T-cell (primary cell): ENCODE data around the gene TADA1. TPM values are rescaled to one million over a fixed set of nuclear protein-coding genes. Genes with fewer than 3 reads are reported as not detected.

ENCODE experiments used
- ATAC-seq, 4 experiments: fragments of 200-7000 bp in 3 of 4; fragments of 150-1000 bp in 1 of 4; cut with Tn5 transposase; replicated peaks in 1 of 4; 1 replicate in 3 of 4; 2 replicates in 1 of 4; pipeline ENCODE4 v1.10.0; 2021; ENCODE audit warnings: moderate library complexity in 3 of 4, mild to moderate bottlenecking in 2 of 4, moderate number of reproducible peaks in 1 of 4
- CTCF ChIA-PET, 2 donors: fragments of 300-600 bp; sonication (Branson Sonifier 250); formaldehyde crosslinking; loops; one replicate each; lab custom pipeline; 2022; ENCODE audit warnings: antibody characterized with exemption in 2 of 2; lab: Charles Lee
- POLR2A ChIA-PET, 2 donors: fragments of 300-600 bp; sonication (Branson Sonifier 250); formaldehyde crosslinking; loops; one replicate each; lab custom pipeline; 2022; ENCODE audit warnings: antibody characterized with exemption in 2 of 2; lab: Charles Lee
- DNase-seq, 35 experiments: peaks; one replicate each; pipeline versions ENCODE4 v3.0.0 to v3.0.0-alpha.2; 2013 to 2023
- H3K27ac ChIP-seq: one replicate; pipeline ENCODE4 v1.5.1; 2013; ENCODE audit warnings: low read length
- H3K27me3 ChIP-seq, 2 experiments: replicated peaks in 1 of 2; 1 replicate in 1 of 2; 2 replicates in 1 of 2; pipeline versions ENCODE4 v1.6.1 to v1.7.0; 2013; ENCODE audit warnings: low read length in 1 of 2, mixed read lengths in 1 of 2; ENCODE audit not compliant: control insufficient read depth in 2 of 2, insufficient read depth in 2 of 2; ENCODE audit errors: extremely low read depth in 1 of 2
- H3K36me3 ChIP-seq, 2 donors: 1 replicate in 1 of 2; 2 replicates in 1 of 2; pipeline versions ENCODE4 v1.6.1 to v1.7.0; 2013; ENCODE audit warnings: low read length in 1 of 2; ENCODE audit not compliant: control insufficient read depth in 2 of 2, insufficient read depth in 1 of 2; ENCODE audit errors: extremely low read depth in 1 of 2
- H3K4me1 ChIP-seq, 2 experiments: 1 replicate in 1 of 2; 2 replicates in 1 of 2; pipeline versions ENCODE4 v1.6.1 to v1.7.0; 2013; ENCODE audit warnings: low read length in 2 of 2, mixed read lengths in 1 of 2; ENCODE audit not compliant: insufficient read depth in 2 of 2, control insufficient read depth in 1 of 2; ENCODE audit errors: extremely low read depth in 1 of 2
- H3K4me3 ChIP-seq, 2 donors: 1 replicate in 1 of 2; 2 replicates in 1 of 2; pipeline versions ENCODE4 v1.5.1 to v1.7.0; 2013; ENCODE audit warnings: mild to moderate bottlenecking in 2 of 2, low read length in 1 of 2, moderate library complexity in 1 of 2; ENCODE audit not compliant: control insufficient read depth in 1 of 2; ENCODE audit errors: extremely low read depth in 1 of 2
- H3K9me3 ChIP-seq: 2 replicates; pipeline ENCODE4 v1.7.0; 2013
- H3K27ac Mint-ChIP-seq, 2 donors: one replicate each; pipeline ENCODE4 v1.8.0; 2020 to 2021; ENCODE audit warnings: mild to moderate bottlenecking in 2 of 2, mixed read lengths in 2 of 2
- H3K27me3 Mint-ChIP-seq, 2 donors: one replicate each; pipeline ENCODE4 v1.8.0; 2021 to 2022; ENCODE audit warnings: mixed read lengths in 2 of 2
- H3K36me3 Mint-ChIP-seq: one replicate; pipeline ENCODE4 v1.8.0; 2021; ENCODE audit warnings: mixed read lengths
- H3K4me1 Mint-ChIP-seq, 3 donors: one replicate each; pipeline ENCODE4 v1.8.0; 2020 to 2022; ENCODE audit warnings: mixed read lengths in 3 of 3, mild to moderate bottlenecking in 1 of 3
- H3K4me3 Mint-ChIP-seq, 3 donors: one replicate each; pipeline ENCODE4 v1.8.0; 2020 to 2022; ENCODE audit warnings: mild to moderate bottlenecking in 3 of 3, mixed read lengths in 3 of 3, moderate library complexity in 3 of 3
- H3K9me3 Mint-ChIP-seq, 3 donors: one replicate each; pipeline ENCODE4 v1.8.0; 2020 to 2022; ENCODE audit warnings: mixed read lengths in 3 of 3
- WGBS: methylation state at CpG from one replicate; pipeline ENCODE4 v1.1.5; 2013; ENCODE audit warnings: missing lambda C conversion rate; ENCODE audit not compliant: insufficient coverage; 5-methylcytosine and 5-hydroxymethylcytosine counted together
- total RNA-seq, 35 experiments: library from RNA in 6 of 35; stranded (reverse) in 6 of 35; fragments of 120-200 nt in 1 of 35; gene quantifications; one replicate each; pipeline versions ENCODE4 v1.2.1 to v1.2.4 and lab custom pipeline; 2013 to 2026

The TADA1 gene
- total RNA-seq, 5 donors from 2014 or later (not counting 1 experiment from before 2014, with no cell fraction given) = 11.1 to 14.6 (median 12.8) TPM

- Histone ChIP-seq H3K36me3 (no peaks in the 10 kb centered on the region), H3K27me3 (peaks cover 0 to 5% of the 10 kb centered on the region in 2 experiments), H3K9me3 (no peaks in the 10 kb centered on the region), H3K4me3 (no peak overlapping the region), H3K27ac (no peak overlapping the region), H3K4me1 (no peaks in the 10 kb centered on the region)
- DNase-seq = no peak
- no peak overlapping the region for H3K4me3 Mint-ChIP-seq
- no peaks in the 10 kb centered on the region for H3K4me1 Mint-ChIP-seq
- ChIA-PET CTCF (interaction anchor here (0.9 to 1.0 kb wide), 2 partner anchors 8 to 156 kb away, joined by 3 read pairs; no protein-coding TSS in a partner anchor), POLR2A (no interaction called here)
- no peak overlapping the region for H3K27ac Mint-ChIP-seq
- H3K27me3 Mint-ChIP-seq = peaks cover 0 to 4% of the 10 kb centered on the region in 2 donors
- H3K9me3 Mint-ChIP-seq = peaks cover 0 to 9% (median 8%) of the 10 kb centered on the region in 3 donors
- ATAC-seq = no peak
- peaks cover 4% of the 10 kb centered on the region for H3K36me3 Mint-ChIP-seq
- no CpG with 5 or more reads among the region's 1 CpG for WGBS
Measured at GRCh38 chr1:166902279-166902678, 26.2 kb upstream of the TADA1 start.

- Histone ChIP-seq H3K27me3 (peaks cover 0 to 3% of the 10 kb centered on the region in 2 experiments), H3K27ac (no peak overlapping the region), H3K4me3 (no peak overlapping the region), H3K9me3 (no peaks in the 10 kb centered on the region), H3K36me3 (no peaks in the 10 kb centered on the region), H3K4me1 (no peaks in the 10 kb centered on the region)
- ChIA-PET POLR2A (no interaction called here), CTCF (interaction anchor here in 1 of 2 donors (0.6 to 0.8 kb wide), 2 partner anchors 150 to 160 kb away, joined by 3 read pairs; no protein-coding TSS in a partner anchor)
- H3K4me1 Mint-ChIP-seq = no peaks in the 10 kb centered on the region
- DNase-seq (no peak), ATAC-seq (no peak)
- no peak overlapping the region for H3K4me3 Mint-ChIP-seq
- WGBS = 56% methylated on average over 2 of the region's 4 CpGs
- H3K27ac Mint-ChIP-seq = no peak overlapping the region
- H3K9me3 Mint-ChIP-seq = peaks cover 2 to 13% (median 13%) of the 10 kb centered on the region in 3 donors
- H3K27me3 Mint-ChIP-seq = peaks cover 2 to 10% of the 10 kb centered on the region in 2 donors
- peaks cover 7% of the 10 kb centered on the region for H3K36me3 Mint-ChIP-seq
Measured at GRCh38 chr1:166900987-166901386, 24.9 kb upstream of the TADA1 start.

GRCh38 chr1:166899769-166900168 lies 23.7 kb upstream of the TADA1 start:
- peaks cover 0 to 3% of the 10 kb centered on the region in 2 experiments for H3K27me3 ChIP-seq
- ChIA-PET CTCF (interaction anchor here in 1 of 2 donors (0.7 kb wide), 1 partner anchor 160 kb away, joined by 9 read pairs; no protein-coding TSS in a partner anchor), POLR2A (interaction anchor here in 1 of 2 donors (0.5 kb wide), 1 partner anchor 309 kb away, joined by 9 read pairs; no protein-coding TSS in a partner anchor)
- Mint-ChIP-seq H3K9me3 (peaks cover 2 to 13% (median 13%) of the 10 kb centered on the region in 3 donors), H3K4me1 (no peaks in the 10 kb centered on the region), H3K36me3 (peaks cover 7% of the 10 kb centered on the region), H3K4me3 (no peak overlapping the region), H3K27ac (no peak overlapping the region), H3K27me3 (peaks cover 5 to 11% of the 10 kb centered on the region in 2 donors)
- no peaks in the 10 kb centered on the region for H3K36me3 ChIP-seq
- no peak overlapping the region for H3K27ac ChIP-seq
- DNase-seq = no peak
- H3K9me3 ChIP-seq = no peaks in the 10 kb centered on the region
- no peak for ATAC-seq
- no peaks in the 10 kb centered on the region for H3K4me1 ChIP-seq
- H3K4me3 ChIP-seq = no peak overlapping the region

GRCh38 chr1:166895766-166896165 lies 19.7 kb upstream of the TADA1 start:
- no peaks in the 10 kb centered on the region for H3K4me1 Mint-ChIP-seq
- CTCF ChIA-PET = no interaction called here
- ATAC-seq (no peak), DNase-seq (no peak)
- no peaks in the 10 kb centered on the region for H3K4me1 ChIP-seq
- peaks cover 0 to 3% of the 10 kb centered on the region in 2 experiments for H3K27me3 ChIP-seq
- POLR2A ChIA-PET = no interaction called here
- WGBS = 92% methylated on average over 2 of the region's 4 CpGs
- H3K27ac ChIP-seq = no peak overlapping the region
- no peak overlapping the region for H3K27ac Mint-ChIP-seq
- H3K9me3 Mint-ChIP-seq = peaks cover 2 to 13% (median 13%) of the 10 kb centered on the region in 3 donors
- no peak overlapping the region for H3K4me3 Mint-ChIP-seq
- no peaks in the 10 kb centered on the region for H3K9me3 ChIP-seq
- no peaks in the 10 kb centered on the region for H3K36me3 ChIP-seq
- H3K4me3 ChIP-seq = no peak overlapping the region
- peaks cover 13 to 19% of the 10 kb centered on the region in 2 donors for H3K27me3 Mint-ChIP-seq
- H3K36me3 Mint-ChIP-seq = peaks cover 7% of the 10 kb centered on the region

GRCh38 chr1:166889776-166890175 lies 13.7 kb upstream of the TADA1 start:
- peaks cover 0 to 3% of the 10 kb centered on the region in 2 experiments for H3K27me3 ChIP-seq
- H3K9me3 Mint-ChIP-seq = no peaks in the 10 kb centered on the region
- H3K9me3 ChIP-seq = no peaks in the 10 kb centered on the region
- no peaks in the 10 kb centered on the region for H3K36me3 ChIP-seq
- H3K4me3 ChIP-seq = no peak overlapping the region
- no peaks in the 10 kb centered on the region for H3K36me3 Mint-ChIP-seq
- H3K4me1 Mint-ChIP-seq = peaks cover 4 to 7% (median 7%) of the 10 kb centered on the region in 3 donors
- no peak overlapping the region for H3K27ac ChIP-seq
- peaks cover 0 to 3% of the 10 kb centered on the region in 2 experiments for H3K4me1 ChIP-seq
- ChIA-PET CTCF (interaction anchor here in 1 of 2 donors (1.1 kb wide), 1 partner anchor 20 kb away, joined by 3 read pairs; no protein-coding TSS in a partner anchor), POLR2A (no interaction called here)
- H3K4me3 Mint-ChIP-seq = no peak overlapping the region
- ATAC-seq (no peak), DNase-seq (no peak)
- H3K27ac Mint-ChIP-seq = no peak overlapping the region
- H3K27me3 Mint-ChIP-seq = peaks cover 21 to 25% of the 10 kb centered on the region in 2 donors

- WGBS = no CpG with 5 or more reads among the region's 4 CpGs
- no peak for ATAC-seq
- CTCF ChIA-PET = no interaction called here
Measured at GRCh38 chr1:166888373-166889111, 12.5 kb upstream of the TADA1 start.

More at GRCh38 chr1:166888373-166889111, 12.5 kb upstream of the TADA1 start:
- Mint-ChIP-seq H3K36me3 (no peaks in the 10 kb centered on the region), H3K4me3 (no peak overlapping the region), H3K4me1 (peaks cover 14 to 17% (median 16%) of the 10 kb centered on the region in 3 donors), H3K9me3 (no peaks in the 10 kb centered on the region), H3K27me3 (peaks cover 27 to 32% of the 10 kb centered on the region in 2 donors), H3K27ac (no peak overlapping the region)
- no peaks in the 10 kb centered on the region for H3K36me3 ChIP-seq
- no peak overlapping the region for H3K4me3 ChIP-seq
- H3K27me3 ChIP-seq = peaks cover 0 to 15% of the 10 kb centered on the region in 2 experiments
- no peaks in the 10 kb centered on the region for H3K9me3 ChIP-seq
- POLR2A ChIA-PET = no interaction called here
- no peak overlapping the region for H3K27ac ChIP-seq
- peaks cover 0 to 14% of the 10 kb centered on the region in 2 experiments for H3K4me1 ChIP-seq
- DNase-seq = no peak
